Measurements from ENCODE around the gene NHSL2. TPM values are rescaled to one million over a fixed set of nuclear protein-coding genes. Genes with fewer than 3 reads are reported as not detected.

NHSL2 gene
- polyA plus RNA-seq, 4 donors: under 0.01 to 2.9 (median 1.5) TPM; not detected in 1

DNA sequence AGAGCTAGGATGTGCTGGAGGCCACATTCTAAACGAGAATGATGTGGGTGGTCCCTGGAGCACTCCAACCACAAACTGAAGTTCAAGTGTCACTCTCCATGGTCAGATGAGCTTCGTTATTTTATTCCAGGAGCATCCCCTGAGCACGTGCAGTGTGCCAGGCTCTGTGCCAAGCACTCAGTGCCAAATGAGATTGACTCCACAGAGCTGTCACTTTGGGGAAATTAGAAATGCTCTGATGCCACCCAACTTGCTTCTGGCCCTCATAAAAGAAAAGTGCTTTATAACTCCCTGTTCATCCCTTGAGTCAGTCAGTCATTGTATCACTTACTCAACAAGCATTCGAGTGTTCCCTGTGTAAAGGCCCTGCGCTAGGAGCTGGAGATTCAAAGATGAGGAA is 129.9 kb downstream of the NHSL2 start:
- no peak overlapping the region for H3K4me3 ChIP-seq (ENCODE audit: low read depth in 1 of 3, low read length in 3 of 3)
- no peaks in the 10 kb centered on the region for H3K4me1 ChIP-seq (ENCODE audit: control insufficient read depth in 3 of 3, insufficient read depth in 2 of 3, low read depth in 1 of 3, low read length in 2 of 3)
- no peak for FAIRE-seq
- H3K36me3 ChIP-seq (ENCODE audit: control insufficient read depth in 3 of 3, insufficient read depth in 2 of 3, low read depth in 1 of 3, low read length in 3 of 3): no peaks in the 10 kb centered on the region
- no peaks in the 10 kb centered on the region for H3K9me3 ChIP-seq (ENCODE audit: control insufficient read depth in 2 of 2, insufficient read depth in 1 of 2, low read depth in 1 of 2, low read length in 1 of 2)
- H3K27ac ChIP-seq (ENCODE audit: low read depth in 1 of 3, low read length in 2 of 3): no peak overlapping the region
- 59 to 64% (median 62%) methylated on average over 5 of the region's 5 CpGs for WGBS, 3 donors
- no peak for DNase-seq
- H3K27me3 ChIP-seq (ENCODE audit: control insufficient read depth in 3 of 3, insufficient read depth in 3 of 3, low read length in 3 of 3): peaks cover 0 to 2% (median 0%) of the 10 kb centered on the region in 3 donors

DNA sequence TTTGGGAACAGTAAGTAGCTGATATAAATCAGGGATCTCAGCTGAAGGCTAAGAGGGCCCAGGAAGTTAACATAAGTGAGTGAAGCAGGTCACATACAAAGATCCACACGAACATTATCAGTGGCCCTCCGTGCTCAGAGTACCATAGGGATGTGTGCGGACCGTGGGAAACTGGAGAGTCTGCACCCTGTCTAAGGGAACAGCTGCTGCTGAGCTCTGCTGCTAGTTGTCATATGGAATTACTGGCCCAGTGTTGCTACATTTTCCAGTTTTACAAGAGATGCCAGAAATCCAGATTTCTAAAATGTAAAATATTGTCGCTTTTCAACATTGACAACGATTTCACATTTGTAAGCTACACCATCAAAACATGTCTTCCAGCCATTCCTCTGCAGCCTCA is 130.5 kb downstream of the NHSL2 start:
- FAIRE-seq (no peak), DNase-seq (no peak)
- Histone ChIP-seq H3K36me3 (ENCODE audit: control insufficient read depth in 3 of 3, insufficient read depth in 2 of 3, low read depth in 1 of 3, low read length in 3 of 3) (no peaks in the 10 kb centered on the region), H3K9me3 (ENCODE audit: control insufficient read depth in 2 of 2, insufficient read depth in 1 of 2, low read depth in 1 of 2, low read length in 1 of 2) (no peaks in the 10 kb centered on the region), H3K27ac (ENCODE audit: low read depth in 1 of 3, low read length in 2 of 3) (no peak overlapping the region), H3K27me3 (ENCODE audit: control insufficient read depth in 3 of 3, insufficient read depth in 3 of 3, low read length in 3 of 3) (peaks cover 0 to 2% (median 2%) of the 10 kb centered on the region in 3 donors), H3K4me3 (ENCODE audit: low read depth in 1 of 3, low read length in 3 of 3) (no peak overlapping the region), H3K4me1 (ENCODE audit: control insufficient read depth in 3 of 3, insufficient read depth in 2 of 3, low read depth in 1 of 3, low read length in 2 of 3) (peaks cover 0 to 2% (median 0%) of the 10 kb centered on the region in 3 donors)
- 80 to 87% (median 84%) methylated on average over 6 of the region's 6 CpGs for WGBS, 3 donors

DNA sequence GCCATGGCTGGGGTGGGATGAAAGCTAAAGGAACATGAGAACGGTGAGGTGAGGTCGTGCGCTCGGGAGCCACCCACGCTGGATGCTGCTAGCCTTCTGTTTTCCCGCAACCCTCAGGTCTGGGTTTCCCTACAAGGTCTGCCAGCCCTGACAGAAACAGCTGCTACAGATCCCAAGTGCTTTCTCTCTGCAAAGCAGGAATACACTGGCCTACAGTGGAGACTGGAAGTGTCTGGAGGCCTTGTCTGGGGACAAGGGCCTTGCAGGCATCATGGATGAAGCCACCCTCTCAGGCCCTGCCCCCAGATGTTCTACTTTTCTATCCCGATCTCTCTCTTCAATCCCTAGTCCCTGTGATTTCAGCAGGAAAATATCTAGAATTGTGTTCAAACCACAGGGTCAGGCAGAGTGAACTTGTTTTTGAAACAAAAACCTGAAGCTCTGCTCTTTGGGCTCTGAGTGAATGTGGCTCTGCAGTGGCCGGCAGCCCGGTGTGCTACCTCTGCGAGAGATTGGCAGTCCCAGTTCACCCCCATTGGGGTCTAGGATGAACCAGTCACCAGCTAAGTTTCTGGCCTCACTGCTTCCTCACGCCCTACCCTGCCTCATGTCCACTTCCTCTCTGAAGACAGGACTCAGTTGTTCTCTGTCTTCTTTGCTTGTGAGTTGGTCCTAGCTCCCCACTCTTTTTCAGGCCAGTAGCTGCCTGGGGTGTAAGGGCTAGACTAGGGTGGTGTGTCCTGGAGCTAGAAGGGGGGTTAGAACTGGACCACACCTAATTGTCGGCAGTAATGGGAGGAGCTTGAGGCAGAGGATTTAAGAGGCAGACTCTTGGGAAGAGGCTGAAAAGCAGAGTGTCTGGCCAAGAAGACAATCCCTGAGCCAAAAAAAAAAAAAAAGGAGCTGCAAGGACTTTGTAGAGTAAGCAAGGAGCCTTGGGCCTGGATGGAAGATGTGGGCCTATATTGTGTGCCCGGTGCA is 131.5 kb downstream of the NHSL2 start:
- no peaks in the 10 kb centered on the region for H3K36me3 ChIP-seq (ENCODE audit: control insufficient read depth in 3 of 3, insufficient read depth in 2 of 3, low read depth in 1 of 3, low read length in 3 of 3)
- H3K27ac ChIP-seq (ENCODE audit: low read depth in 1 of 3, low read length in 2 of 3): peak overlapping the region in 2 of 3 donors; percentile 3 to 54
- H3K4me1 ChIP-seq (ENCODE audit: control insufficient read depth in 3 of 3, insufficient read depth in 2 of 3, low read depth in 1 of 3, low read length in 2 of 3): peaks cover 0 to 10% (median 0%) of the 10 kb centered on the region in 3 donors
- H3K9me3 ChIP-seq (ENCODE audit: control insufficient read depth in 2 of 2, insufficient read depth in 1 of 2, low read depth in 1 of 2, low read length in 1 of 2): no peaks in the 10 kb centered on the region
- DNase-seq (no peak), FAIRE-seq (no peak)
- H3K4me3 ChIP-seq (ENCODE audit: low read depth in 1 of 3, low read length in 3 of 3): no peak overlapping the region
- 70 to 76% (median 74%) methylated on average over 13 of the region's 13 CpGs for WGBS, 3 donors
- H3K27me3 ChIP-seq (ENCODE audit: control insufficient read depth in 3 of 3, insufficient read depth in 3 of 3, low read length in 3 of 3): peaks cover 0 to 2% (median 2%) of the 10 kb centered on the region in 3 donors

DNA sequence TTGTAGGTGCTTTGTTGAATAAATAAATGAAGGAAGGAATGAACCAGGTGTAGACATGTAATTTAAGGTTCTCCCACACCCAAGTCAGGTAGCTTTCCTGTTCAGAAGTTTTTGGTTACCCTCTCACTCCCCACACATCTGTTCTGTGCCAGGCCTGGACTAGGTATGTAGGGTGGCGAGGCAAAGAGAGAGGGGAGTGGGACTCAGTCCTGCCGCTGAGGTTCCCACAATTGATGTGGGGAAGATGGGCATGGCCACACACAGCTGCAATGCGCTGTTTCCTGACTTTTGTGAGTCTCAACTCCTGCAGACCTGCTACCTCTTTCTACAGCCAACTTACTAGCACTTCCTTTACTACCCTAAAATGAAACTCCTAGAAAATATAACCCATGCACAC is 132.2 kb downstream of the NHSL2 start:
- Histone ChIP-seq H3K4me1 (ENCODE audit: control insufficient read depth in 3 of 3, insufficient read depth in 2 of 3, low read depth in 1 of 3, low read length in 2 of 3) (peaks cover 0 to 14% (median 0%) of the 10 kb centered on the region in 3 donors), H3K4me3 (ENCODE audit: low read depth in 1 of 3, low read length in 3 of 3) (no peak overlapping the region), H3K36me3 (ENCODE audit: control insufficient read depth in 3 of 3, insufficient read depth in 2 of 3, low read depth in 1 of 3, low read length in 3 of 3) (no peaks in the 10 kb centered on the region), H3K27me3 (ENCODE audit: control insufficient read depth in 3 of 3, insufficient read depth in 3 of 3, low read length in 3 of 3) (peaks cover 0 to 2% (median 2%) of the 10 kb centered on the region in 3 donors), H3K27ac (ENCODE audit: low read depth in 1 of 3, low read length in 2 of 3) (no peak overlapping the region), H3K9me3 (ENCODE audit: control insufficient read depth in 2 of 2, insufficient read depth in 1 of 2, low read depth in 1 of 2, low read length in 1 of 2) (no peaks in the 10 kb centered on the region)
- no peak for DNase-seq
- FAIRE-seq: no peak
- WGBS, 3 donors: 76 to 91% (median 82%) methylated on average over 3 of the region's 3 CpGs

- DNase-seq (no peak), FAIRE-seq (no peak)
- WGBS, 3 donors: 80 to 92% (median 87%) methylated on average over 4 of the region's 4 CpGs
- H3K9me3 ChIP-seq (ENCODE audit: control insufficient read depth in 2 of 2, insufficient read depth in 1 of 2, low read depth in 1 of 2, low read length in 1 of 2): no peaks in the 10 kb centered on the region
- H3K27me3 ChIP-seq (ENCODE audit: control insufficient read depth in 3 of 3, insufficient read depth in 3 of 3, low read length in 3 of 3): peaks cover 0 to 2% (median 2%) of the 10 kb centered on the region in 3 donors
- no peak overlapping the region for H3K4me3 ChIP-seq (ENCODE audit: low read depth in 1 of 3, low read length in 3 of 3)
- no peak overlapping the region for H3K27ac ChIP-seq (ENCODE audit: low read depth in 1 of 3, low read length in 2 of 3)
- H3K4me1 ChIP-seq (ENCODE audit: control insufficient read depth in 3 of 3, insufficient read depth in 2 of 3, low read depth in 1 of 3, low read length in 2 of 3): peaks cover 0 to 14% (median 0%) of the 10 kb centered on the region in 3 donors
- no peaks in the 10 kb centered on the region for H3K36me3 ChIP-seq (ENCODE audit: control insufficient read depth in 3 of 3, insufficient read depth in 2 of 3, low read depth in 1 of 3, low read length in 3 of 3)
Observed at GRCh38 chrX:72043636-72044035, 133.0 kb downstream of the NHSL2 start.

- Histone ChIP-seq H3K9me3 (ENCODE audit: control insufficient read depth in 2 of 2, insufficient read depth in 1 of 2, low read depth in 1 of 2, low read length in 1 of 2) (no peaks in the 10 kb centered on the region), H3K27ac (ENCODE audit: low read depth in 1 of 3, low read length in 2 of 3) (no peak overlapping the region), H3K36me3 (ENCODE audit: control insufficient read depth in 3 of 3, insufficient read depth in 2 of 3, low read depth in 1 of 3, low read length in 3 of 3) (no peaks in the 10 kb centered on the region), H3K4me1 (ENCODE audit: control insufficient read depth in 3 of 3, insufficient read depth in 2 of 3, low read depth in 1 of 3, low read length in 2 of 3) (peaks cover 0 to 23% (median 0%) of the 10 kb centered on the region in 3 donors), H3K4me3 (ENCODE audit: low read depth in 1 of 3, low read length in 3 of 3) (no peak overlapping the region), H3K27me3 (ENCODE audit: control insufficient read depth in 3 of 3, insufficient read depth in 3 of 3, low read length in 3 of 3) (peaks cover 0 to 2% (median 2%) of the 10 kb centered on the region in 3 donors)
- FAIRE-seq: no peak
- WGBS, 3 donors: 63 to 76% (median 65%) methylated on average over 3 to 4 of the region's 4 CpGs
- no peak for DNase-seq
Observed at GRCh38 chrX:72045141-72045540, 134.5 kb downstream of the NHSL2 start.

DNA sequence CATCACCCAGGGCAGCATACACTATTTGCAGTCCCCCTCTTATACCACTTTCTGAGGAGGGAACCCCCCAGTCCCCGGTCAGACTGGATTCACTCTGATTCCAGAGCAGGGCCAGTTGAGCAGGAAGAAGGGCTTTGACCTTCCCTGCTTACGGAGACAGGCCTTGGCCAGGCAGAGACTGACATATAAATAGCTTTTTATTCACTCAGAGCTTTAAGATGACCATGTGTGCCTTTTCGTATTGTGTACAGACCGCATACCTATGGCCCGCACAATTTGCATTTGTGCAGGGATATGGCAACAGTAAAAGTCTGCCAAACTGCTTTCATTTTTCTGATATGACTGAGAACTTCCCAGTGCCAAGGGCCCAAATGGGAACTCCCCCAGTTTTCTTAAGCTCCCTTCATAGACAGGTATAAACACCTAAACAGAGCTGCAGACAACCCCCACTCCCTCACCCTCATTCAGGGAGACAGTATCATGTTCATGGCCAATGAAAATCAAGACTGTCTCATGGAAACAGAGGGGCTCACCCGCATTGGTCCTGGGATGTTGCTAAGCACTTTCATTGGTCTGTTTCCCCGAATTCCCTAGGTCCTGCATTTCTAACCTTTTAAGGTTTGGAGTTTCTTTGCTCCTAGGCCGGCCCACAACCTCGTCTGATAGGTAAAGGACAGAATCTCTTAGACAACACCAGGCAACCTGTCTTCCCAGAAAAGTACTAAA is 135.1 kb downstream of the NHSL2 start:
- peaks cover 0 to 23% (median 0%) of the 10 kb centered on the region in 3 donors for H3K4me1 ChIP-seq (ENCODE audit: control insufficient read depth in 3 of 3, insufficient read depth in 2 of 3, low read depth in 1 of 3, low read length in 2 of 3)
- FAIRE-seq: no peak
- no peak for DNase-seq
- H3K4me3 ChIP-seq (ENCODE audit: low read depth in 1 of 3, low read length in 3 of 3): no peak overlapping the region
- no peaks in the 10 kb centered on the region for H3K36me3 ChIP-seq (ENCODE audit: control insufficient read depth in 3 of 3, insufficient read depth in 2 of 3, low read depth in 1 of 3, low read length in 3 of 3)
- peak overlapping the region in 2 of 3 donors; percentile 24 to 45 for H3K27ac ChIP-seq (ENCODE audit: low read depth in 1 of 3, low read length in 2 of 3)
- H3K27me3 ChIP-seq (ENCODE audit: control insufficient read depth in 3 of 3, insufficient read depth in 3 of 3, low read length in 3 of 3): peaks cover 0 to 2% (median 0%) of the 10 kb centered on the region in 3 donors
- no peaks in the 10 kb centered on the region for H3K9me3 ChIP-seq (ENCODE audit: control insufficient read depth in 2 of 2, insufficient read depth in 1 of 2, low read depth in 1 of 2, low read length in 1 of 2)
- WGBS, 3 donors: 71 to 83% (median 76%) methylated on average over 9 of the region's 9 CpGs

- Histone ChIP-seq H3K4me3 (ENCODE audit: low read depth in 1 of 3, low read length in 3 of 3) (no peak overlapping the region), H3K4me1 (ENCODE audit: control insufficient read depth in 3 of 3, insufficient read depth in 2 of 3, low read depth in 1 of 3, low read length in 2 of 3) (peaks cover 0 to 23% (median 0%) of the 10 kb centered on the region in 3 donors), H3K36me3 (ENCODE audit: control insufficient read depth in 3 of 3, insufficient read depth in 2 of 3, low read depth in 1 of 3, low read length in 3 of 3) (no peaks in the 10 kb centered on the region), H3K27me3 (ENCODE audit: control insufficient read depth in 3 of 3, insufficient read depth in 3 of 3, low read length in 3 of 3) (peaks cover 0 to 2% (median 0%) of the 10 kb centered on the region in 3 donors), H3K27ac (ENCODE audit: low read depth in 1 of 3, low read length in 2 of 3) (peak overlapping the region in 1 of 3 donors; percentile 23), H3K9me3 (ENCODE audit: control insufficient read depth in 2 of 2, insufficient read depth in 1 of 2, low read depth in 1 of 2, low read length in 1 of 2) (no peaks in the 10 kb centered on the region)
- DNase-seq: no peak
- WGBS, 3 donors: 38 to 45% (median 39%) methylated on average over 6 of the region's 6 CpGs
- no peak for FAIRE-seq
Observed at GRCh38 chrX:72046447-72046846, 135.8 kb downstream of the NHSL2 start.

Measured in small intestine (tissue), 7 donors.